ENCODE results near the gene AHSG. TPM values are rescaled to one million over a fixed set of nuclear protein-coding genes. Genes with fewer than 3 reads are reported as not detected.

AHSG gene
- total RNA-seq, 1 donor from 2014 or later: not detected

DNA sequence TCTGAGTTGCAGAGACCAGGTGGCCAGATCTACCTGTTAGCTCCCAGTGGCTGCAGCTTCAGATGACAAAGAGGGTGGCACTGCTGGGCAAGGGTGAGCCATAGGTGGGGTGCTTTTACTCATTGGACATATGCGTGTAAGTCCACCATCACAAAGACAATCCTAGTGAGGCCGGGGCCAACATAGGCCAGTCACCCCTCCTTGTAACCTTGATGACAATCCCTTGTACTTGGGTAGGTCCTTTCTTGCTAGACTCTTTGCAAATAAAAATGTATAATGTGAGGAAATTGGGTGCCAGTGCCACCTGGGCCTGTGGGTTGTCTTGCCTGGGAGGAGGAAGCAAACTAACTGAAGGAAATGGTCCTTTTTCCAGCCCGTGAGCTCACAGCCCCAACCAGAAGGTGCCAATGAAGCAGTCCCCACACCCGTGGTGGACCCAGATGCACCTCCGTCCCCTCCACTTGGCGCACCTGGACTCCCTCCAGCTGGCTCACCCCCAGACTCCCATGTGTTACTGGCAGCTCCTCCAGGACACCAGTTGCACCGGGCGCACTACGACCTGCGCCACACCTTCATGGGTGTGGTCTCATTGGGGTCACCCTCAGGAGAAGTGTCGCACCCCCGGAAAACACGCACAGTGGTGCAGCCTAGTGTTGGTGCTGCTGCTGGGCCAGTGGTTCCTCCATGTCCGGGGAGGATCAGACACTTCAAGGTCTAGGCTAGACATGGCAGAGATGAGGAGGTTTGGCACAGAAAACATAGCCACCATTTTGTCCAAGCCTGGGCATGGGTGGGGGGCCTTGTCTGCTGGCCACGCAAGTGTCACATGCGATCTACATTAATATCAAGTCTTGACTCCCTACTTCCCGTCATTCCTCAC, 7.6 kb downstream of the AHSG start:
- Histone ChIP-seq H3K27me3 (ENCODE audit: control insufficient read depth, insufficient read depth, low read length) (no peaks in the 10 kb centered on the region), H3K4me3 (ENCODE audit: low read depth, low read length) (no peak overlapping the region), H3K36me3 (ENCODE audit: control insufficient read depth, insufficient read depth, low read length) (no peaks in the 10 kb centered on the region)
- DNase-seq (ENCODE audit: low read depth) (no peak), FAIRE-seq (no peak)
- TF ChIP-seq, protein P1, sequence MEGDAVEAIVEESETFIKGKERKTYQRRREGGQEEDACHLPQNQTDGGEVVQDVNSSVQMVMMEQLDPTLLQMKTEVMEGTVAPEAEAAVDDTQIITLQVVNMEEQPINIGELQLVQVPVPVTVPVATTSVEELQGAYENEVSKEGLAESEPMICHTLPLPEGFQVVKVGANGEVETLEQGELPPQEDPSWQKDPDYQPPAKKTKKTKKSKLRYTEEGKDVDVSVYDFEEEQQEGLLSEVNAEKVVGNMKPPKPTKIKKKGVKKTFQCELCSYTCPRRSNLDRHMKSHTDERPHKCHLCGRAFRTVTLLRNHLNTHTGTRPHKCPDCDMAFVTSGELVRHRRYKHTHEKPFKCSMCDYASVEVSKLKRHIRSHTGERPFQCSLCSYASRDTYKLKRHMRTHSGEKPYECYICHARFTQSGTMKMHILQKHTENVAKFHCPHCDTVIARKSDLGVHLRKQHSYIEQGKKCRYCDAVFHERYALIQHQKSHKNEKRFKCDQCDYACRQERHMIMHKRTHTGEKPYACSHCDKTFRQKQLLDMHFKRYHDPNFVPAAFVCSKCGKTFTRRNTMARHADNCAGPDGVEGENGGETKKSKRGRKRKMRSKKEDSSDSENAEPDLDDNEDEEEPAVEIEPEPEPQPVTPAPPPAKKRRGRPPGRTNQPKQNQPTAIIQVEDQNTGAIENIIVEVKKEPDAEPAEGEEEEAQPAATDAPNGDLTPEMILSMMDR (IDR thresholded peaks at IDR 0.05; ENCODE audit: insufficient read depth, low read length, severe bottlenecking): no peak

DNA sequence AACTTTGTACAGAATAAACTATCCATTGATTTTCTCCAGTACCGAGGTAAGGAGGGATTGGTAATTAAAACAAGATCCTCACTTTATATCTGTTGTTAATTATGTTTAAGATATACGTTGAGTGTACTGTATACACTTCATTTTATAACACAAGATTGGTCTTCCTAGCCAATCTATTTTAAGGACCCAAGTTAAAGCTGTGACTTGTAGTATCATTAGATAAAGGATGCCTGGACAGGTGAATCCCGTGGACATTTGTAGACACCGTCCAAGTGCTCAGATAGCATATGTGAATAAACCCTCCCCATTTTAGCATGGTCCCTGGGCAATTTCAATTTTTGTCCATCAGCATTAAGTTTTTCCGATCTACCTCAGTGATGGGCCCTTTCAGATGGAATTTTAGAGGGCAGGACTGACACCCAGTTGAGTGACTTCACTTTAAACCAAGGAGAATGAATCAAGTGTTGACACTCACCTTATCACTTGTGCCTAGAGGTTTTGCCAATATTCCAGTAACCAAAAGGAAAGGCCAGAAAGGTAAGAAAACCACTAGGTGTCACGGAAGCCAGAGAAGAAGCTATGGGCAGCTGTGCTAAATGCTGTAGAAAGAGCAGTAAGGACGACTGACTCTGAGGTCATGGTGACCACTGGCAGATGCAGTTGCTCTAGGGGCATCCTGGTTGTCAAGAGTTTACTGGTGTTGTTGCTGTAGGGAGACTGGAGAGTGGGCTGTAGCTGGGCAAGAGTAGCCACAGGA, 9.2 kb downstream of the AHSG start:
- no peak for DNase-seq (ENCODE audit: low read depth)
- no peaks in the 10 kb centered on the region for H3K27me3 ChIP-seq (ENCODE audit: control insufficient read depth, insufficient read depth, low read length)
- H3K4me3 ChIP-seq (ENCODE audit: low read depth, low read length): no peak overlapping the region
- no peak for FAIRE-seq
- TF ChIP-seq, protein P1 (IDR thresholded peaks at IDR 0.05; ENCODE audit: insufficient read depth, low read length, severe bottlenecking): no peak
- H3K36me3 ChIP-seq (ENCODE audit: control insufficient read depth, insufficient read depth, low read length): no peaks in the 10 kb centered on the region

DNA sequence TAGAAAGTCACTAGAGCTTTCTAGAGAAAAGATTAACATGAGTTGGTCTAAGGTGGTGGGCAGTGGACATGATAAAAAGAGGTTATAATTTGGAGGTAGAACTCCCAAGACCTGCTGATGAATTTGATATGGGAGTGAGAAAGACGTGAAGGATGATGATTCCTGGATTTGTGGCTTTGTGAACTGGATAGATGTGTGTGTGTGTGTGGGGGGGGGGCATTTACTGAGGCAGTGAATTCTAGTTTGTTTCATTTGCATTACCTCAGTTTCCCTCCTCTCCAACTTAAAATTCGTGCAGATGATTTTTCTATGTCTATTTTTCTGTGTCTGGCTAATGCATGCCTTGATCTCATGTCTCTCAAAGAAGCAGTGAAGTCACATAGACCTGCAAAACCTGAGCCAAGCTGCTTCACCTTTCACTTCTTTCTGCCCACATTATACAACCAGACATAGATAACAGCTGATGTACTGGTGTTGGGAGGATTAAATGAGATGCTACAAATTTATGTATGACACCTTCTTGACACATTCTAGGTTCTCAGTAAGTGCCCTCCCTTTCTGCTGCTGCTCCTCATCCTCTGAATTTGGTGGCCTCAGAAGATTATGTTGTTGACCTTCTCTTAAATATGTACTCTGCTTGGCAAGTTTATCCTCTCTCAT, 9.9 kb downstream of the AHSG start:
- Histone ChIP-seq H3K27me3 (ENCODE audit: control insufficient read depth, insufficient read depth, low read length) (no peaks in the 10 kb centered on the region), H3K4me3 (ENCODE audit: low read depth, low read length) (no peak overlapping the region), H3K36me3 (ENCODE audit: control insufficient read depth, insufficient read depth, low read length) (no peaks in the 10 kb centered on the region)
- no peak for DNase-seq (ENCODE audit: low read depth)
- TF ChIP-seq, protein P1 (IDR thresholded peaks at IDR 0.05; ENCODE audit: insufficient read depth, low read length, severe bottlenecking): no peak
- FAIRE-seq: no peak

DNA sequence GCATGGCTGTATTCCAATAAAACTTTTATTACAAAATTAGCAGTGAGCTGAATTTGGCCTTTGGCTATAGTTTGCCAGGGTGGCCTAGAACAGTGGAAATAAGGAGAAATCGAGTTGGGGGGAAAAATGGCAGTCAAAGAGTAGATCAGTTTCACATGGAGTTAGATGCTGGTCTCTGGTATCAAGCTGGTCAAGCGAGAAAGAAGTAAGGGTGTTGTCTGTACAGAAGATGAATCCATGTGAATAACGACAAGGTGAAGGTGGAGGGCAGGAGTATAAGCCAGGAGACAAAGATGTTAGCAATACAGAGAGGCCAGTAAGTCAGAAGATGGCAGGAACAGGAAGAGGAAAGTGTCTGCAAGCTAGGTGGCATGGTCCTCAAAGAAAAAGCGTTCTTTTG, 11.7 kb downstream of the AHSG start:
- TF ChIP-seq, protein P1 (IDR thresholded peaks at IDR 0.05; ENCODE audit: insufficient read depth, low read length, severe bottlenecking): no peak
- no peak for FAIRE-seq

DNA sequence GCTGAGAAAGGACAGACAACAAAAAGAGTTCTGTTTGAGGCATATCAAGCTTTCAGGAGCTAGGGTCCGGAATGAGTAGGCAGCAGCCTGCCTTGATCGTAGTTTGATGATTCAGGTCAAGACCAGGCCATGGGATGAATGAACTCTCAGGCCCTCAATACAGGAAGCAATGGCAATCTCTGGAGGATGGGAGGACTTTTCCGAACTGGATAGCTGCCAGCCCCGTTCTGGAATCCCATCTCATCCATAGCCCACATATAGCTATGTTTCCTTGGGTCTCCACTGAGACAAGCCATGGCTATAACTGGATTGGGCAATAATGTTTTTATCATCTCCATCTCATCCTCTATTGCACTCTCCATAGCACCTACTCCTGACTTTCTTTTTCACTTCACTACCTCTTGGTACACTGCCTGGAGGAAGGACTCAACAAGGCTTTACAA, 12.8 kb downstream of the AHSG start:
- Histone ChIP-seq H3K36me3 (ENCODE audit: control insufficient read depth, insufficient read depth, low read length) (no peaks in the 10 kb centered on the region), H3K27me3 (ENCODE audit: control insufficient read depth, insufficient read depth, low read length) (no peaks in the 10 kb centered on the region), H3K4me3 (ENCODE audit: low read depth, low read length) (no peak overlapping the region)
- DNase-seq (ENCODE audit: low read depth): no peak
- FAIRE-seq: no peak
- TF ChIP-seq, protein P1 (IDR thresholded peaks at IDR 0.05; ENCODE audit: insufficient read depth, low read length, severe bottlenecking): no peak

More for the DNA sequence above, 11.7 kb downstream of the AHSG start:
- Histone ChIP-seq H3K4me3 (ENCODE audit: low read depth, low read length) (no peak overlapping the region), H3K36me3 (ENCODE audit: control insufficient read depth, insufficient read depth, low read length) (no peaks in the 10 kb centered on the region), H3K27me3 (ENCODE audit: control insufficient read depth, insufficient read depth, low read length) (no peaks in the 10 kb centered on the region)
- DNase-seq (ENCODE audit: low read depth): no peak

Measured in bronchial epithelial cell (primary cell).